Measurements from ENCODE around the gene SPINK6. TPM values are rescaled to one million over a fixed set of nuclear protein-coding genes. Genes with fewer than 3 reads are reported as not detected.

Gene SPINK6
- 0.45 to 1.1 TPM (median 0.57 TPM) in 5 replicates for total RNA-seq (2022; extraction: Qiagen RNA extraction)

GRCh38 chr5:148202531-148203203 is at the start of gene SPINK6:
SPINK6 (plus strand) TSS chr5:148203042; CDS start chr5:148203097, 55 bp downstream.

GRCh38 chr5:148168246-148168645 is 34.6 kb upstream of the SPINK6 start, which contains the start of gene SPINK14:
SPINK14 (plus strand) TSS chr5:148168546; CDS start chr5:148169733, 1,187 bp downstream.

GRCh38 chr5:148238418-148238794 is 35.6 kb downstream of the SPINK6 start, which contains the start of gene MARCOL:
MARCOL (plus strand) TSS chr5:148238525; CDS start chr5:148238598, 73 bp downstream.

Other genes starting within 250 kb of the SPINK6 start
- gene SPINK5, start 139.1 kb upstream of the SPINK6 start, total RNA-seq (2022; extraction: Qiagen RNA extraction): not detected in 5 replicates
- not detected in 5 replicates for gene SPINK14, start 34.5 kb upstream of the SPINK6 start, total RNA-seq (2022; extraction: Qiagen RNA extraction)
- not detected in 5 replicates for gene MARCOL, start 35.5 kb downstream of the SPINK6 start, total RNA-seq (2022; extraction: Qiagen RNA extraction)
- 0.27 to 0.30 TPM (median 0.27 TPM) in 3 of 5 replicates, not detected in the others for gene SPINK13, start 65.8 kb downstream of the SPINK6 start, total RNA-seq (2022; extraction: Qiagen RNA extraction)
- not detected in 5 replicates for gene SPINK7, start 109.4 kb downstream of the SPINK6 start, total RNA-seq (2022; extraction: Qiagen RNA extraction)
- not detected in 5 replicates for gene SPINK9, start 132.5 kb downstream of the SPINK6 start, total RNA-seq (2022; extraction: Qiagen RNA extraction)
- 16.6 to 20.5 TPM (median 19.3 TPM) in 5 replicates for gene FBXO38, start 180.9 kb downstream of the SPINK6 start, total RNA-seq (2022; extraction: Qiagen RNA extraction)

Data from A549 treated with Mapracorat at 1 μM for 4 hours (cell line).